ENCODE data around the gene DUOXA1. TPM values are rescaled to one million over a fixed set of nuclear protein-coding genes. Genes with fewer than 3 reads are reported as not detected.

DUOXA1 gene
- total and polyA plus RNA-seq, 9 of the 15 experiments (the other 6 are each of a cell fraction or from before 2014, with no cell fraction given): 0.17 to 0.74 (median 0.24) TPM; not detected in 6

DNA sequence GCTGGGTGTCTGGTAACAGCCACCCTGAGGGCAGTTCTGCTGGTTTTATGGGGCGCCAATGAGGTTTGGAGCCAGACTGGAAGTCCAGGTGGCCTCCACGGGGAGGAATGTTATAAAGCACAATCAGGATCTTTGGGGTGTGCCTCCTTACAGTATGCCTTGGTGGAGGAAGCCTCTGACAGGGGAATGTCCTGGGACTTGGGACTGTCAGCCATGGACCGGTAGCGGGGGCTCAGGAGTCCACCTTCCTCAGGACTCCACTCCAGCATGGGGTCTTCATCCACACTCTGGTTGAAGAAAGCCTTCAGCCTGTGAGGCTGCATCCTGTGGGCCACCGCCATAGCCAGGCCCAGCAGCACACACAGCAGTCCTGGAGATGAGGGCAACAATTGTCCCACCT lies 10.7 kb downstream of the DUOXA1 start (continued):
- TF ChIP-seq, protein P1, sequence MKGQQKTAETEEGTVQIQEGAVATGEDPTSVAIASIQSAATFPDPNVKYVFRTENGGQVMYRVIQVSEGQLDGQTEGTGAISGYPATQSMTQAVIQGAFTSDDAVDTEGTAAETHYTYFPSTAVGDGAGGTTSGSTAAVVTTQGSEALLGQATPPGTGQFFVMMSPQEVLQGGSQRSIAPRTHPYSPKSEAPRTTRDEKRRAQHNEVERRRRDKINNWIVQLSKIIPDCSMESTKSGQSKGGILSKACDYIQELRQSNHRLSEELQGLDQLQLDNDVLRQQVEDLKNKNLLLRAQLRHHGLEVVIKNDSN (CRISPR knock-in tag; IDR thresholded peaks at IDR 0.05): no peak
- no peak for TF ChIP-seq SNRNP70 (optimal IDR thresholded peaks at IDR 0.05; ENCODE audit: low read depth, low read length)
- TF ChIP-seq, protein P2, sequence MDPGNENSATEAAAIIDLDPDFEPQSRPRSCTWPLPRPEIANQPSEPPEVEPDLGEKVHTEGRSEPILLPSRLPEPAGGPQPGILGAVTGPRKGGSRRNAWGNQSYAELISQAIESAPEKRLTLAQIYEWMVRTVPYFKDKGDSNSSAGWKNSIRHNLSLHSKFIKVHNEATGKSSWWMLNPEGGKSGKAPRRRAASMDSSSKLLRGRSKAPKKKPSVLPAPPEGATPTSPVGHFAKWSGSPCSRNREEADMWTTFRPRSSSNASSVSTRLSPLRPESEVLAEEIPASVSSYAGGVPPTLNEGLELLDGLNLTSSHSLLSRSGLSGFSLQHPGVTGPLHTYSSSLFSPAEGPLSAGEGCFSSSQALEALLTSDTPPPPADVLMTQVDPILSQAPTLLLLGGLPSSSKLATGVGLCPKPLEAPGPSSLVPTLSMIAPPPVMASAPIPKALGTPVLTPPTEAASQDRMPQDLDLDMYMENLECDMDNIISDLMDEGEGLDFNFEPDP (CRISPR knock-in tag; IDR thresholded peaks at IDR 0.05): no peak
- no peak for TF ChIP-seq ZNF239 (CRISPR knock-in tag; IDR thresholded peaks at IDR 0.05)
- no peak for TF ChIP-seq ZNF764 (CRISPR knock-in tag; IDR thresholded peaks at IDR 0.05; ENCODE audit: low read depth)

DNA sequence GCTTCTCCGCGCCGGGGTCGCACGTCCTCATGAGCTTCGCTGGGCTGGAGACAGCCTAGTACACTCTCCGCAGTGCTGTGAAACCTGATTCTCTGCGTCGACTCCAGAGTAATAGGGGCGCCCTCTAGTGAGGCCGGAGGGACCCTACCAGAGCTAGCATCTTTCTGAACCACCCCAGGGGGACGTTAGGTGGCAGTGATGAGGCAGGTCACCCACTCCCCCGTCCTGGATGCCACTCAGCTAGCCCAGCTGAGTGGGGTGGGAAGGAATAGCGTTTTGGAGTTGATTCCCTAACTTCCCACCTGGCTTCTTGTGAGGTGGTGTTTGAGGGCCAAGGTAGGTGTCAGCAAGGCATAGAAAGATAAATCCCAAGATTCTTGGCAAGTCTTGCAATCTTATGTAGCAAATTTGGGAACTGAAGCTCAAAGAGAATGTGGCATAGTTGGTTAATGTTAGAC lies 11.5 kb downstream of the DUOXA1 start:
- Histone ChIP-seq H3K36me3 (ENCODE audit: control insufficient read depth, insufficient read depth, low read length) (no peaks in the 10 kb centered on the region), H3K4me1 (replicated peaks in 1 of 2; ENCODE audit: control insufficient read depth in 2 of 2, insufficient read depth in 2 of 2, low read length in 2 of 2) (peaks cover 0 to 23% of the 10 kb centered on the region in 2 experiments; a peak in 3 of 5 replicates), H3K27me3 (ENCODE audit: control insufficient read depth in 2 of 2, insufficient read depth in 2 of 2, low read length in 2 of 2) (peaks cover 6 to 38% of the 10 kb centered on the region in 2 experiments; a peak in 4 of 5 replicates), H3K9me3 (replicated peaks; ENCODE audit: control insufficient read depth, insufficient read depth, low read depth, low read length) (no peaks in the 10 kb centered on the region), H3K27ac (ENCODE audit: extremely low read depth, low read depth, low read length) (no peak overlapping the region), H3K9ac (ENCODE audit: insufficient read depth in 1 of 2, low read depth in 2 of 2, low read length in 2 of 2) (no peak overlapping the region), H3K9me1 (ENCODE audit: control insufficient read depth, insufficient read depth, low read length) (no peaks in the 10 kb centered on the region), H4K20me1 (replicated peaks; ENCODE audit: control insufficient read depth, insufficient read depth, low read length) (no peaks in the 10 kb centered on the region), H3K79me2 (ENCODE audit: control insufficient read depth, insufficient read depth, low read length) (no peaks in the 10 kb centered on the region), H3K4me2 (ENCODE audit: insufficient read depth, low read length) (peak overlapping the region; percentile 10; the same call in 1 of the 2 replicates), H3K4me3 (no peak overlapping the region), H2AFZ (ENCODE audit: low read depth, low read length) (peak overlapping the region; percentile 60)
- peak; percentile 99 for FAIRE-seq
- in situ Hi-C loops (cut with MboI): loop anchor here (25.0 kb wide), 1 partner anchor 156 kb away; the partner anchor contains the start of gene TERB2
- ChIA-PET POLR2A (interaction anchor here (0.8 to 1.3 kb wide), 5 partner anchors 8 to 406 kb away, joined by 3 to 7 read pairs (median 3); no protein-coding TSS in a partner anchor), CTCF (ENCODE audit: low intra/inter-chr PET ratio) (interaction anchor here (0.6 to 1.3 kb wide), 6 partner anchors 69 to 554 kb away, joined by 3 to 4 read pairs (median 3); no protein-coding TSS in a partner anchor)
- WGBS (ENCODE audit: insufficient coverage, low coverage, missing lambda C conversion rate): 3% methylated on average over 14 of the region's 14 CpGs
- no TSS peak for BruUV-seq (replicated peaks)
- intact Hi-C loops (cut with micrococcal nuclease): loop anchor here (2.0 kb wide), 2 partner anchors 77 to 151 kb away; no protein-coding TSS in a partner anchor
- DNase-seq (ENCODE audit: extremely low read depth in 1 of 4, low spot score in 3 of 4): peak; percentile 93 to 95 (median 94)
- ATAC-seq: peak; percentile 100
- TF ChIP-seq SOX6 (IDR thresholded peaks at IDR 0.05) (peak; percentile 62; the same call in 1 of the 2 replicates), CREM (IDR thresholded peaks at IDR 0.05; ENCODE audit: low read depth) (peak; percentile 72), BHLHE40 (IDR thresholded peaks at IDR 0.05; ENCODE audit: low read length) (peak; percentile 46; the same call in 1 of the 2 replicates), RCOR1 (IDR thresholded peaks at IDR 0.05; ENCODE audit: borderline replicate concordance in 1 of 2, low read depth in 2 of 2, low read length in 2 of 2) (peak in 1 of 2 experiments; percentile 89; a peak in 2 of 4 replicates), TAL1 (IDR thresholded peaks at IDR 0.05) (peak; percentile 11; the same call in 1 of the 2 replicates), CTBP1 (IDR thresholded peaks at IDR 0.05; ENCODE audit: borderline replicate concordance) (peak; percentile 74; the same call in 1 of the 2 replicates), ZNF384 (IDR thresholded peaks at IDR 0.05; ENCODE audit: low read depth, low read length) (peak; percentile 56), ZC3H4 (CRISPR knock-in tag; IDR thresholded peaks at IDR 0.05; ENCODE audit: borderline replicate concordance) (0 out of 2 replicates have a peak, but pooled peaks have one; percentile 66), JUN (IDR thresholded peaks at IDR 0.05; ENCODE audit: borderline replicate concordance, low read depth, low read length) (peak; percentile 33; the same call in 1 of the 2 replicates), JUN (CRISPR knock-in tag; IDR thresholded peaks at IDR 0.05; ENCODE audit: borderline replicate concordance) (no peak), ZFP36 (IDR thresholded peaks at IDR 0.05; ENCODE audit: low read depth, low read length, partially characterized antibody) (peak; percentile 8), NRF1 (conservative IDR thresholded peaks at IDR 0.05 in 1 of 2, IDR thresholded peaks at IDR 0.05 in 1 of 2) (peak; percentile 47 to 55; a peak in 3 of 4 replicates)
- TF ChIP-seq, protein P3, sequence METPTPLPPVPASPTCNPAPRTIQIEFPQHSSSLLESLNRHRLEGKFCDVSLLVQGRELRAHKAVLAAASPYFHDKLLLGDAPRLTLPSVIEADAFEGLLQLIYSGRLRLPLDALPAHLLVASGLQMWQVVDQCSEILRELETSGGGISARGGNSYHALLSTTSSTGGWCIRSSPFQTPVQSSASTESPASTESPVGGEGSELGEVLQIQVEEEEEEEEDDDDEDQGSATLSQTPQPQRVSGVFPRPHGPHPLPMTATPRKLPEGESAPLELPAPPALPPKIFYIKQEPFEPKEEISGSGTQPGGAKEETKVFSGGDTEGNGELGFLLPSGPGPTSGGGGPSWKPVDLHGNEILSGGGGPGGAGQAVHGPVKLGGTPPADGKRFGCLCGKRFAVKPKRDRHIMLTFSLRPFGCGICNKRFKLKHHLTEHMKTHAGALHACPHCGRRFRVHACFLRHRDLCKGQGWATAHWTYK (CRISPR knock-in tag; IDR thresholded peaks at IDR 0.05): no peak
